Muscle layer of colon (tissue), 2 donors: ENCODE results near the gene PTTG1.
"Not testable (repeated sequence)": the region's sequence is repeated elsewhere in the genome, so short reads cannot be mapped to it uniquely, and the experiment has no call there.

Experiments
- H3K27ac ChIP-seq: one replicate; pipeline ENCODE4 v1.7.0; 2013; ENCODE audit warnings: low read depth, mild to moderate bottlenecking, low read length, moderate library complexity
- H3K27me3 ChIP-seq, 2 donors: one replicate each; pipeline ENCODE4 v1.7.0; 2013; ENCODE audit warnings: low read length in 2 of 2, mild to moderate bottlenecking in 2 of 2; ENCODE audit not compliant: insufficient read depth in 2 of 2, control insufficient read depth in 1 of 2
- H3K36me3 ChIP-seq: one replicate; pipeline ENCODE4 v1.7.0; 2013; ENCODE audit warnings: mild to moderate bottlenecking, low read length; ENCODE audit not compliant: insufficient read depth
- H3K4me1 ChIP-seq: one replicate; pipeline ENCODE4 v1.7.0; 2013; ENCODE audit warnings: mild to moderate bottlenecking, low read length; ENCODE audit not compliant: insufficient read depth
- H3K4me3 ChIP-seq, 2 donors: one replicate each; pipeline ENCODE4 v1.7.0; 2013; ENCODE audit warnings: low read length in 2 of 2, low read depth in 1 of 2, mild to moderate bottlenecking in 1 of 2, moderate library complexity in 1 of 2
- H3K9ac ChIP-seq: one replicate; pipeline ENCODE4 v1.7.0; 2013; ENCODE audit warnings: low read length
- H3K9me3 ChIP-seq: one replicate; pipeline ENCODE4 v1.7.0; 2013; ENCODE audit warnings: mild to moderate bottlenecking, low read length
- donor health status: abdominal sarcoma.
- donor health status: Adenocarcinoma of cecum.

Gene PTTG1

GRCh38 chr5:160432196-160432595, 10.5 kb downstream of the PTTG1 start:
- Histone ChIP-seq H3K4me1 (no peaks in the 10 kb centered on the region), H3K9me3 (no peaks in the 10 kb centered on the region), H3K9ac (no peak overlapping the region), H3K27me3 (no peaks in the 10 kb centered on the region), H3K36me3 (no peaks in the 10 kb centered on the region), H3K27ac (no peak overlapping the region), H3K4me3 (no peak overlapping the region)

DNA sequence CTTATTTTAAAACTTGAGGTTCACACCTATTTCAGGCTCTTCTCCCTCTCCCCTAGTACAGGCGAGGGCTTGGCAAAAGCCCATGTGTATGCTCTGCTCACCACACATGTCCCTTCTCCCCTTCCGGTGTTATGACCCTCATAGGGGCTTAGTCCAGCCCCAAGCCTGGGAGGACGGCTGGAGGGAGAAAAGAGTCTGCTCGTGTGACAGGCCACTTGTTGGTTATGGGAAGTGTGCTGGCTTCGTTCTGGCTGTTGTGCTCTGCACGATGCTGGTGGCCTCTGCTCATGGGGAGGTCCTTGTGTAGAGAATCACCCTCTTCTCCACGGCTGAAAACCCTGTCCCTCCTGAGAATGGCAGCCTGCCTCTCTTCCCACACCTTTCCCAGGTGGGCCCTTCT, 11.1 kb downstream of the PTTG1 start:
- H3K27ac ChIP-seq = no peak overlapping the region

GRCh38 chr5:160434022-160434531, 12.4 kb downstream of the PTTG1 start:
- Histone ChIP-seq H3K36me3 (no peaks in the 10 kb centered on the region), H3K27me3 (no peaks in the 10 kb centered on the region), H3K9me3 (no peaks in the 10 kb centered on the region), H3K4me3 (no peak overlapping the region), H3K9ac (no peak overlapping the region), H3K4me1 (peaks cover 6% of the 10 kb centered on the region), H3K27ac (no peak overlapping the region)

More for the DNA sequence above, 11.1 kb downstream of the PTTG1 start:
- H3K4me1 ChIP-seq = no peaks in the 10 kb centered on the region
- no peak overlapping the region for H3K4me3 ChIP-seq
- H3K36me3 ChIP-seq = no peaks in the 10 kb centered on the region
- no peaks in the 10 kb centered on the region for H3K27me3 ChIP-seq
- H3K9me3 ChIP-seq = no peaks in the 10 kb centered on the region
- H3K9ac ChIP-seq = no peak overlapping the region

DNA sequence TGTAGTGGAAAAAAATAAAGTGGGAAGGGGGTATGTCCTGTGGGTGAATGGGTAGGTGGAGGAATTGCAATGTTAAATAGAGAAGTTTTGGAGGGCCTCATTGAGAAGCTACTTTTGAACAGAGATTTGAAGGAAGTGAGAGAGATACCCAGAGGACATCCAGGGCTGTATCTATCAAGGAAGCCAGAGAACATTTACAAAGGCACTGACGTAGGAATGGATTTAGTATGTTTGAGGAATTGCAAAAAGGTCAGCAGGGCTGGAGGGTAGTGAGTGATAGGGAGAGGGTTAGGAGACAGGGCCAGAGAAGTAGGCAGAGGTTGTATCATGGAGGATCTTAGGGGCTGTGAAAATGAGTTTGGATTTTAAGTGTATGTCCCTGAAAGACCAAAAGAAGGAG, 13.9 kb downstream of the PTTG1 start:
- peaks cover 6% of the 10 kb centered on the region for H3K4me1 ChIP-seq
- no peaks in the 10 kb centered on the region for H3K27me3 ChIP-seq
- no peak overlapping the region for H3K27ac ChIP-seq
- H3K4me3 ChIP-seq = no peak overlapping the region
- H3K9ac ChIP-seq = no peak overlapping the region
- no peaks in the 10 kb centered on the region for H3K9me3 ChIP-seq
- no peaks in the 10 kb centered on the region for H3K36me3 ChIP-seq

DNA sequence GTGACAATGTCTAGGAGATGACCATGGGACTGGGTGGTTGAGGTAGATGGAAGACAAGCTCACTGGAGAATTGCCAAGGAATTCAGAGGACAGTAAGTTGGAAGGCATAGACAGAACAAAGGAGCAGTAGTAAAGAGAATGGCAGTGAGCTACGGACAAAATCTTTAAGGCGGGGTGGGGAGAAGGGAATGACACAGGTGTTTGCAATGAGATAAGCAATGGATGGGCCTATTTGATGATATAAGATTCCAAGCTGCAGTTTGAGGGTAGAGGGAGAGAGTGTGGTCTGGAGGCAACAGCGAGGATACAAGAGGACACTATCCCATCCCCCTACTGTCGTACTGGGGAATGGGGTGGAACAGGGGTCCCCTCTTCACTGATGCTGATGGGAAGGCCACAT, 14.4 kb downstream of the PTTG1 start:
- no peak overlapping the region for H3K4me3 ChIP-seq
- H3K36me3 ChIP-seq = no peaks in the 10 kb centered on the region
- H3K27ac ChIP-seq = no peak overlapping the region
- H3K27me3 ChIP-seq = no peaks in the 10 kb centered on the region
- no peaks in the 10 kb centered on the region for H3K9me3 ChIP-seq
- peaks cover 6% of the 10 kb centered on the region for H3K4me1 ChIP-seq
- H3K9ac ChIP-seq = no peak overlapping the region

- not testable (repeated sequence) for H3K9me3 ChIP-seq
Measured at GRCh38 chr5:160436661-160437060, 15.0 kb downstream of the PTTG1 start.

DNA sequence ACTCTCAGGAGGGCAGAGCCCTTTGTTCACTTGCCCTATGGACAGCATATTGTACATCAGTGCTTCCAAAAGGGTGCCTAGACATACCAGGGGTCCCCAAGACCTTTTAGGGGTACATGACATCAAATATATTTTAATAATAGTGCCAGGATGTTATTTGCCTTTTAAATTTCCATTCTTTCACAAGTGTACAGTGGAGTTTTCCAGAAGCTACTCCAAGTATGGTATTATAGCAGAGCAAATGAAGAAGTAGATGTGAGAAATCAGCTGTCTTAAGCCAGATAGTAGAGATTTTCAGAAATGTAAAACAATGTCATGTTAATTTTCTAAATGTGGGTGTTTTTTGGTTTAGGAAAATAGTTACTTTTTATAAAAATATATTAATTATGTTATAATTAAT, 15.6 kb downstream of the PTTG1 start:
- Histone ChIP-seq H3K36me3 (no peaks in the 10 kb centered on the region), H3K9me3 (no peaks in the 10 kb centered on the region), H3K27ac (no peak overlapping the region), H3K4me1 (peaks cover 6% of the 10 kb centered on the region), H3K9ac (no peak overlapping the region), H3K27me3 (no peaks in the 10 kb centered on the region), H3K4me3 (no peak overlapping the region)

More at GRCh38 chr5:160436661-160437060, 15.0 kb downstream of the PTTG1 start:
- not testable (repeated sequence) for H3K36me3 ChIP-seq, H3K4me1 ChIP-seq, H3K9ac ChIP-seq, H3K4me3 ChIP-seq, H3K27me3 ChIP-seq, H3K27ac ChIP-seq

DNA sequence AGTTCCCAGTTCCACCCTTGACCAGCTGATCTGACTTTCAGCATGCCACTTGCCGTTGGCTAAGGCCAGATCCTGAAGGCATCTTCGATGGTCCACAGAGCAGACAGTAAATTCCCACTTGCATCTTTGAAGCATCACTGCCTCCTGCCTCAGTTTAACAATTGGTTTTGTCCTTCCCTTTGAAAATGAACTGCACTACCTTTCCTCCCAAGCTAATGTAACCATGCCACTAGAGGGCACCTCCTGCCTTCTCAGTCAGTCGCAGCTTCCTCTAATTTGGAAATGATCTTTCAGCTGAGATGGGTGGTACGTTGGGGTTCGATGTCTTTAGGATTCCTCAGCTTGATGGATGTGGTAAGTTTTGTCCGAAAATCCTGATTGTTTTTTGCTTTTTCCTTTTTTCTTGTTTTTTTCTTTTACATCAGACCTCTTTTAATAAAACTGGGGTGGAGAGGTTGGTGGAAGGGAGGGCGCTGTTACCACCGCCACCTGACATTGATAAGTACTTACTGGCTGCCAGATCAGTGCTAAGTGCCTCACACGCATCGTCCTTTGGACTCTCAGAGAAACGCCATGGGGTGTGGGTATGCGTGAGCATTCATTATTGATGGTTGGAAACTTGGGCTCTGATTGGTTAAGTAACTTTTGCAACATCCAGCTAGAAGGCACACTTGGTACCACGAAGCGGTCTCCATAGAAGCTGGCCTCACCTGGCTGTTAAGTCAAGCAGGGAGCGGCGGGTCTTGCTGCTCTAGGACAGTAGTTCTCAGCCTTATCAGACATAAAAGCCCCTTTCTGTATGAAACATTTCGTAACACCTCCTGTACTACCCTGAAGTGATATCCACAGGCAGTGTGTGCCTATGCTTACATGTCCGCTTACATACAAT, 16.9 kb downstream of the PTTG1 start:
- no peak overlapping the region for H3K27ac ChIP-seq
- no peaks in the 10 kb centered on the region for H3K9me3 ChIP-seq
- peak overlapping the region; percentile 17 for H3K9ac ChIP-seq
- peaks cover 6% of the 10 kb centered on the region for H3K4me1 ChIP-seq
- H3K4me3 ChIP-seq = peak overlapping the region; percentile 36 to 86
- no peaks in the 10 kb centered on the region for H3K36me3 ChIP-seq
- no peaks in the 10 kb centered on the region for H3K27me3 ChIP-seq

GRCh38 chr5:160439205-160439600, 17.5 kb downstream of the PTTG1 start:
- H3K27ac ChIP-seq = no peak overlapping the region
- no peaks in the 10 kb centered on the region for H3K9me3 ChIP-seq
- H3K4me3 ChIP-seq = peak overlapping the region; percentile 36 to 86
- no peaks in the 10 kb centered on the region for H3K27me3 ChIP-seq
- H3K9ac ChIP-seq = no peak overlapping the region
- no peaks in the 10 kb centered on the region for H3K36me3 ChIP-seq
- peaks cover 6% of the 10 kb centered on the region for H3K4me1 ChIP-seq

DNA sequence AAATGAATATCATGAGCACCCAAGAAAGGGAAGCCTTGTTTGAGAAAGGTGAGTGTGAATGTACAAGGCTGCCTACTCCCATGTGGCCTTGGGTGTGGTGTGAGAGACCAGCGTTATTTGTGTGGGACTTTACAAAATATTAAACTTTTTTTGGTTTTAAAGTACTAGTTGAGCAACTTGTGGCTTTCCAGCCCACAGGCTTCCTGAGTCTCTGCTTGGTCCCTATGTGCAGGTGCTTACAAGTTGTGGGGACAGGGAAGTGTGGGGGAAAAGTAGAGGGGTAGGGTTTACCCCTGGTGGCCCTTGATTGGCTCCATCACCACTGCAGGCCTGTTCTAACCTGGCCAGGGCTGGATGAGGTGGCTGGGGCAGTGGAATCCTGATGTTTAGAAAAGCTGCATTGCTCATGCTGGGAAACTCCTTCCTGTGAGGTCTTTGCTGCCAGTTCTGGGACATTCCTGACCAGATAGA, 19.7 kb downstream of the PTTG1 start:
- no peak overlapping the region for H3K4me3 ChIP-seq
- no peaks in the 10 kb centered on the region for H3K27me3 ChIP-seq
- H3K27ac ChIP-seq = no peak overlapping the region
- no peak overlapping the region for H3K9ac ChIP-seq
- H3K36me3 ChIP-seq = no peaks in the 10 kb centered on the region
- peaks cover 6% of the 10 kb centered on the region for H3K4me1 ChIP-seq
- H3K9me3 ChIP-seq = no peaks in the 10 kb centered on the region

DNA sequence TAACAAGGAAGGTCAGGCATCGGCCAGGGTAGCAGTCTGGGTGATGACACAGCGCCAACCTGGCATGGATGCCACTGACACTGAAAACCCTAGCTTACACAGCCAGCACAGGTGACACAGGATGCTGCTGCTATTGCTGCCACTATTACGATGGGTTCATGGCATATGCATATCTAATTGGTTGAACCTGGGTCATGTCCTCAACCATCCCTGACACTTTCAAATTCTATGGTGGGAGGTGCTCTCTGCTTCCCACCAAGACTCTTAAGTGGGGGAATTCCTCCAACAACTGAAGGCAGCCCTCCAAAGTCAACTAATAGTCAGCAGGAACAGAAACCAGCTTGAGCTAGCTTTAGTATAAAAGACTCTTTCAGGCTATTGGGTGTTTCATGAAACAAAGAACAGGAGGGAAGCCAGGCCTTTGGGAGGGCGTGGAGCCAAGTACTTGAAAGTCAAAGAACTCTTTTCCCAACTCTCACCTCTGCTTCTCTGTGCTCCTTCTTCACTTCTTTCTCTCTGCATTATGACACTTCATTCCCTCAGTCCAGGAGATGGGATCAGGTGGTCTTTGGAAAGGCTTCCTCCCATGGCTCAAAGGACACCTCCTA, 21.3 kb downstream of the PTTG1 start:
- Histone ChIP-seq H3K27me3 (no peaks in the 10 kb centered on the region), H3K27ac (no peak overlapping the region), H3K9ac (no peak overlapping the region), H3K36me3 (no peaks in the 10 kb centered on the region), H3K4me1 (peaks cover 6% of the 10 kb centered on the region), H3K4me3 (no peak overlapping the region), H3K9me3 (no peaks in the 10 kb centered on the region)
